Activated gamma-delta T cell (primary cell): ENCODE data around the gene ORM2.

Experiments
- DNase-seq: peaks from one replicate; lab custom pipeline; 2025; lab: John Stamatoyannopoulos, UW

Gene ORM2

GRCh38 chr9:114350636-114351401 is 21.1 kb downstream of the ORM2 start:
- DNase-seq: no peak

DNA sequence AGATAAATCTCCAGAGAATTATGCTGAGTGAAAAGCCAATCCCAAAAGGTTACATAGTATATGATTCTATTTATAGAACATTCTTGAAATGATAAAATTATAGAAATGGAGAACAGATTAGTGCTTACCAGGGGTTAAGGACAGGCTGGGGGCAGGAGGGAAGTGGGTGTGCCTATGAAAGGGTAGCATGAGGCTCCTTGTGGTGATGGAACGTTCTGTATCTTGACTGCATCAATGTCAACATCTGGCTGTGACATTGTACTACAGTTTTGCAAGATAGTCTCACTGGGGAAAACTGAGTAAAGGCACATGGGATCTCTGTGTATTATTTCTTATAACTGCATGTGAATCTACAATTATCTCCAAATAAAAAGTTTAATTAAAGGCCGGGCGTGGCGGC is 22.3 kb downstream of the ORM2 start:
- no peak for DNase-seq

DNA sequence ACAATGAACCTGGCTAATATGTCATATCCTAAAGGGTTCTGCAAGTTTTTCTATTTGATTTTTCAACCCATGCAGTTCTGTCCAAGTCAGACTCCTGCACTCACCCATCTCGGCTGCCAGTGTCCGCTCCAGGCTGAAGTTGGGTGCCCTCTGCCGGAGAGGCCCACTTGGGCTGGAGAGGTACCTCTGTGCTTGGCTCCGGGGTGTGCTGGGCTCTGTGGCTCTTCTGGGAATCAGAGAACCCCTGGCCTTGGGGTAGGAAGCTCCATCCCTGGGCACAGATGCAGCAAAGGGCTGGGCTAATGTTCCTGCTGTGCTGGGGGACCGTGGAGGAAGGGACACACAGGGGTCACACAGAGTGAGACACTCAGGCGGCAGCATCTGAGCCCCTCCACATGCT is 26.2 kb downstream of the ORM2 start:
- no peak for DNase-seq

- no peak for DNase-seq
Observed at GRCh38 chr9:114356792-114357191, 27.1 kb downstream of the ORM2 start.

GRCh38 chr9:114357360-114357759 is 27.7 kb downstream of the ORM2 start:
- no peak for DNase-seq

- DNase-seq: no peak
Observed at GRCh38 chr9:114357911-114358328, 28.3 kb downstream of the ORM2 start.

DNA sequence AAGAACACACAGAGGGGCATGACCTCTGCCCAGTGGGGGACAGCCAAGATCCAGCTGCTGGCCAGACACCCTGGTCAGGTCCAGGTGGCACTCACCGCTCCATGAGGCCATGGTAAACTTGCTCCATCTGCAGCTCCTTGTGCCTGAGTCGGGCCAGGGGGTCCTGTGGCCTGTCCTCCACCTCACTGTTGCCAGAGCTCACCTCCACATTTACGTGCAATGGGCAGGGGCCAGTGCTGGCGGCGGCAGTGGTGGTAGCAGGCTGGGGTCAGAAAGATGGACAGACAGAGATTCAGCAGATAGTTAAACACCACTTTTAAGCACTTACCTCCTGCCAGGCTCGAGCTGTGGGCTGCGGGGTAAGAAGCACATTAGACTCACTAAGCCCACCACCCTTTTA is 30.1 kb downstream of the ORM2 start:
- no peak for DNase-seq

- no peak for DNase-seq
Observed at GRCh38 chr9:114361542-114361941, 31.9 kb downstream of the ORM2 start.

GRCh38 chr9:114362394-114362793 is 32.7 kb downstream of the ORM2 start:
- no peak for DNase-seq

- DNase-seq: no peak
Observed at GRCh38 chr9:114363424-114363823, 33.8 kb downstream of the ORM2 start.

DNA sequence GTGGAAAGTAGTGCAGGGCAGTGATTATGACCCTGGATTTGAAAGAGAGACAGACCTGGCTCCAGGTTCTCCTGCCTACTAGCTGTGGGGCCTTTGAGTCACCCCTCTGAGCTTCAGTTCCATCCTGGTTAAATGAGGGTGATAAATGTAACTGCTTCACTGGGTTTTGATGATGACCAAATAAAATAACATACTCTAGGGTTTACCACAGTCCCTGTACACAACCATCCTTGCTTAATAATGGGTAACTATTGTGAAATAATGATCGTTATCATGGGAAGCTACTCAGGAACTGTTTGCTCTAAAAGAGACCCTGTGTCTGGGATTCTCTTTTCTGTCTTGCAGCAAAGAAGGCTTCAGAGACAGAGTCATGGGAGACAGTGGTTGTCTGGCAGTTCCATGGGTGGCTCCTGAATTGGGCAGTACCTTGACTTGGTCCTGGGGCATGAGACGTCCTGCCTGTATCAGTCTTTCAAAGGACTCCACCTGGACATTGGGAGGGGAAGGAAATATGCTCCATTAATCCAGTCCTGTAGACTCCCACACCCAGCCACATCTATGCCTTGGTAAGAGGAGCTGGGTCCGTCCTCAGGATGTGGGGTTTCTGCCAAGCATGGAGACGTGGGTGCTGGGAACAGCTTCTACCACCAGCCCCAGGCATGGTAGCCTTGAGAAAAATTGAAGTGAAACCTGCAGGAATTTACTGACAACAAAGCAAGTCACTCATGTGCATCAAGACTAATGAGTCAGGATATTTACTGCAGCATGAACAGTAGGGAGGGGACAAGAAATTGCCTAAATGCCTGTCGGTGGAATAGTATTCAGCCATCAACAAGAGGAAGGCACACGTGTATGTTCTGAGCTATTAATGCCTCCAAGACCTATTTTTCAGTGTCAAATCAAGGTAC is 34.7 kb downstream of the ORM2 start:
- DNase-seq: no peak

DNA sequence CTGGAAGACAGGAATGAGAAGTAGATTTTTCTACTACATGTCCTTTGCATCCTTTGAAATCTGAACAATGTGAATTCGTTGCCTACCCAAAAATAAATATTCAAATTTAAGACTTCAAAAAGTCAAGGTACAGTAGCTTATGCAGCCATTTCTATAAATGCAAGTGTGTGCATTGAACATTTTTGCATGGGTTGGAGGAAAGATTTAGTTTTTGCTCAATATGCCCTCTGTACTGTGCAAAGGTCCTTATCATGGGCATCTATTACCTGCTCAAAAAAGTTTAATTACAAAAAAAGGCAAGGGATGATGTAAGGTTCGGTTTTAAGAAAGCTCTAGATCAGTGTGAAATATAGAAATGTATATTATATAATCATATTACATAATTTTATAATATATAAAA is 35.5 kb downstream of the ORM2 start:
- no peak for DNase-seq

GRCh38 chr9:114366334-114367128 is 36.9 kb downstream of the ORM2 start:
- DNase-seq: no peak

DNA sequence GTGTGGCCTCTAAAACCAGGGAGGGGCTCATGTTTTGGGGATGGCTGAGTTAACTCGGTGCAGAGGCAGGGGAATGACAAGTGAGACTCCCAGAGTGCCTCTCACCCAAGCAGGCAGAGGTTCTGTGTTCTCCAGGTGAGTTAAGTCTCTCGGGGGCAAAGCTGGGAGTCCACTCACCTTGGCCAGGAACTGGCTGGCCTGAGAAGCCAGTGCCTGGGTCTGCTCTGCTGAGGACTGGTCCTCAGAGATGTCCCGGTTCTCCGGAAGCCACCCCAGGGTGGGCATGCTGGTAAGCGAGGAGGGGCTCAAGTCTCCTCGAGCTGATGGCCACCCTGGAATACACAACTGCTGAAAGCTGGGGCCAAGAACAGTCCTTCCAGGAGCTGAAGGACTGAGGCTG is 37.7 kb downstream of the ORM2 start:
- DNase-seq: no peak

- DNase-seq: no peak
Observed at GRCh38 chr9:114367772-114368569, 38.3 kb downstream of the ORM2 start.

DNA sequence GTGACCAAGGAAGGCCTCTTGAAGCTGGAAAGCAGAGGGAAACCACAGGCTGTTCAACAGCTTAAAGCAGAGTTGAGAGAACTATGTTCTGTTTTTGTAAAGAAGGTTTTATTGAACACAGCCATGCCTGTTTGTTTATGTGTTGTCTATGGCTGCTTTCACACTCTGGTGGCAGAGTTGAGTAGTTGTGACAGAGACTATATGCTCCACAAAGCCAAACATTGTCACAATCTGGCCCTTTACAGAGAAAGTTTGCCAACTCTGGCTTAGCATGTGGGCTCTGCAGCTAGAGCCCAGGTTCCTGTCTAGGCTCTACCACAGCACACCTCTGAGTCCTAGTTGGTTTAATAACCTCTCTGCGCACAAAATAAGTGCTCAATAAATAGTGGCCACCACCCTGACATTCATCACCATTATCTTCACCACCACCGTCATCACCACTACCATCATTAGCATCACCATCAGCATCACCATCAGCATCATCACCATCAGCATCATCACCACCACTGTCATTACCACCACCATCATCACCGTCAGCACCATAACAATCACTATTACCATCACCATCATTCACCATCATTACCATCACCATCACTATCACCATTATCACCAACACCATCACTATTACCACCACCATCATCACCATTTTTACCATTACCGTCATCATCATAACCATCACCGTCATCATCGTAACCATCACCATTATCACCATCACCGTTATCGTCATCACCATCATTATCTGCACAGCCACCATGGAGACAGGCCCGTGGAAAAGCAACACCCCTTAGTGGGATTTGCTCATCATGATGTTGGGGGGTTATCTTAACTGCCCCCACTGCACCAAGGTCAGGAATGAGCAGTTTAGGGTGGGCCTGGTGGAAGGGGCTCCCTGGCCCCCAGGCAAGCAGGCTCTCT is 39.8 kb downstream of the ORM2 start:
- DNase-seq: no peak

GRCh38 chr9:114370251-114370967 is 40.7 kb downstream of the ORM2 start:
- no peak for DNase-seq

DNA sequence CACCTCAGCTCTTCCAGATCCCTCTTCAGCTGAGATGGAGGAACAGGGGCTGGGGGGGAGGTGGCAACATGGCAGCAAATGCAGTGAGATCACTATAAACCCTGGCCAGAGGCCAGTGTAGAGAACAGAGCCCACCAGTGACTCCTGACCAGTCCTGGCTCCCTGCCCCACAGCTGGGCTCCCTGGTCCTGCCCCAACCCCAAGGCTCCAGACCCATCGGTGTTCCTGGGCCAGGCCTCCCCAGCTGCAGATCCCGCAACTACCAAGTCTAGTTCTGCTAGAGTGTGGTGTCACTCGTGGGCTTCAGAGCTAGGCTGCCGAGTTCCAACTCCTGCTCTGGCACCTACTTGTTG is 41.3 kb downstream of the ORM2 start:
- DNase-seq: no peak

- DNase-seq: no peak
Observed at GRCh38 chr9:114371343-114371944, 41.8 kb downstream of the ORM2 start.
